Measurements from ENCODE around the gene SERINC1. TPM values are rescaled to one million over a fixed set of nuclear protein-coding genes. Genes with fewer than 3 reads are reported as not detected.

The SERINC1 gene
- total RNA-seq, 2 donors from 2014 or later, result 83.1 to 136 TPM

DNA sequence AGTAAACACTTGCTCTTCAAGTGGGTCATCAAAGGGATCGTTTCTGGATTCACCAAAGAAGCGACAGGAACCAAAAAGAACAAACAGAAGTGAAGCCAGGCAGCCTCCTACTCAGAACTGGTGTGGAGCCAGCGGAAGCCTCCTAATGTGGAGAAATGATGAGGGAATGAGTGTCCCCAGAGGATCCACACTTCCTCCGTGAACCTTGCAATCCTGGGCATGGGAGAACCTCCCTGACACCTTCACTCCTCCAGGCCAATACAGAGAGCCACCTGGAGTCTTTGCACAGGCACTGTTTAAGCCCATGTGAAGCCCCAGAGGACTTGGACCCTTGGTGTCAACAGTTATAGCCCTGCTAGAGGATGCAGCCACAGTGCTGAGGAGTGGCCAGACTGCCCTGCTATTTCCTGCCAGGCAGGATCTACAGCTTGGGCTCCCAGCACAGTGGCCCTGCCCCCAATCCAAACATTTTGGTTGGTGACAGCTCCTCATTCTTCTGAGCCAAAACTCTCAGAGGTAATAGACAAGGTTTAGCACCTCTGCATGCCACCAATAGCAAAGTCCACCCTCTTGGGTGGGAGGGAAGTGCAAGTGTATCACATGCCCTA, 23.2 kb upstream of the SERINC1 start:
- peak; percentile 34 for DNase-seq
- Histone ChIP-seq H3K4me3 (no peak overlapping the region), H3K27me3 (no peaks in the 10 kb centered on the region), H3K9me3 (no peaks in the 10 kb centered on the region), H3K9ac (ENCODE audit: low read depth in 2 of 2, low read length in 2 of 2) (no peak overlapping the region), H3K27ac (no peak overlapping the region), H3K4me1 (no peaks in the 10 kb centered on the region), H3K36me3 (no peaks in the 10 kb centered on the region)
- intact Hi-C loops (cut with DNase I), result loop anchor here (5.0 kb wide), 1 partner anchor 38 kb away; no protein-coding TSS in a partner anchor
- TF ChIP-seq CTCF (IDR thresholded peaks at IDR 0.05), result no peak

GRCh38 chr6:122491919-122492555, 20.4 kb upstream of the SERINC1 start:
- H3K36me3 ChIP-seq, result no peaks in the 10 kb centered on the region
- H3K4me1 ChIP-seq, result no peaks in the 10 kb centered on the region
- intact Hi-C loops (cut with DNase I), result loop anchor here (5.0 kb wide), 1 partner anchor 40 kb away; no protein-coding TSS in a partner anchor
- no peak overlapping the region for H3K4me3 ChIP-seq
- no peak overlapping the region for H3K27ac ChIP-seq
- H3K27me3 ChIP-seq, result no peaks in the 10 kb centered on the region
- DNase-seq, result peak; percentile 79
- TF ChIP-seq CTCF (IDR thresholded peaks at IDR 0.05), result peak; percentile 73
- no peak overlapping the region for H3K9ac ChIP-seq (ENCODE audit: low read depth in 2 of 2, low read length in 2 of 2)
- no peaks in the 10 kb centered on the region for H3K9me3 ChIP-seq

DNA sequence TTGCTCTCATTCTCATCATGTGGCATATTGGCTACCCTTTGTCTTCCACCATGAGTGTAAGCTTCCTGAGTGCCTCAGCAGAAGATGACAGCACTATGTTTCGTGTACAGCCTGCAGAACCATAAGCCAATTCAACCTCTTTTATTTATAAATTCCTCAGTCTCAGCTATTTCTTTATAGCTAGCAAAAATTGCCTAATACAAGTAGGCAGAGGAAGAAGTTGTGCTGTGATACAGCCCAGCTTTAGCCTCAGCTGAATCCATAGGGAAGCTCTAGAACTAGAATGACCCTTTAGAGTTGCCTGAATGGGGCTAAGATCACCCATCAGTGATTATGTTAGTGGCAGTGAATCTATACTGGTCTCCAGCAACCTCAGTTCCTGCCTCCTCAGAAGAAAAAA, 19.0 kb upstream of the SERINC1 start:
- no peaks in the 10 kb centered on the region for H3K9me3 ChIP-seq
- no peak overlapping the region for H3K4me3 ChIP-seq
- no peaks in the 10 kb centered on the region for H3K4me1 ChIP-seq
- H3K36me3 ChIP-seq, result no peaks in the 10 kb centered on the region
- DNase-seq, result no peak
- no peak overlapping the region for H3K9ac ChIP-seq (ENCODE audit: low read depth in 2 of 2, low read length in 2 of 2)
- no peak for TF ChIP-seq CTCF (IDR thresholded peaks at IDR 0.05)
- intact Hi-C loops (cut with DNase I), result loop anchor here (5.0 kb wide), 1 partner anchor 42 kb away; no protein-coding TSS in a partner anchor
- no peak overlapping the region for H3K27ac ChIP-seq
- no peaks in the 10 kb centered on the region for H3K27me3 ChIP-seq

GRCh38 chr6:122484760-122485159, 13.2 kb upstream of the SERINC1 start:
- H3K4me3 ChIP-seq, result no peak overlapping the region
- H3K27me3 ChIP-seq, result no peaks in the 10 kb centered on the region
- no peak overlapping the region for H3K9ac ChIP-seq (ENCODE audit: low read depth in 2 of 2, low read length in 2 of 2)
- TF ChIP-seq CTCF (IDR thresholded peaks at IDR 0.05), result no peak
- intact Hi-C loops (cut with DNase I), result no loop called here
- DNase-seq, result no peak
- no peaks in the 10 kb centered on the region for H3K4me1 ChIP-seq
- no peaks in the 10 kb centered on the region for H3K9me3 ChIP-seq
- no peak overlapping the region for H3K27ac ChIP-seq
- no peaks in the 10 kb centered on the region for H3K36me3 ChIP-seq

- Histone ChIP-seq H3K27ac (no peak overlapping the region), H3K9ac (ENCODE audit: low read depth in 2 of 2, low read length in 2 of 2) (no peak overlapping the region), H3K27me3 (no peaks in the 10 kb centered on the region), H3K36me3 (no peaks in the 10 kb centered on the region), H3K9me3 (no peaks in the 10 kb centered on the region), H3K4me3 (no peak overlapping the region), H3K4me1 (no peaks in the 10 kb centered on the region)
- DNase-seq, result no peak
- no peak for TF ChIP-seq CTCF (IDR thresholded peaks at IDR 0.05)
- intact Hi-C loops (cut with DNase I), result no loop called here
Observed at GRCh38 chr6:122482750-122483080, 11.1 kb upstream of the SERINC1 start.

Measured in colonic mucosa (tissue), 4 donors.